HEK293 (cell line): ENCODE data around the gene NMRK2.

Experiments used
- CTCF ChIA-PET: fragments of 350-600 bp; formaldehyde crosslinking; extraction: SDS; loops from one replicate; lab custom pipeline; 2021; ENCODE audit warnings: antibody characterized with exemption; lab: Yijun Ruan, JAX
- POLR2A ChIA-PET: fragments of 300-600 bp; formaldehyde crosslinking; extraction: SDS; loops from one replicate; lab custom pipeline; 2020; ENCODE audit warnings: antibody characterized with exemption, inconsistent platforms; lab: Yijun Ruan, JAX
- H3K27ac ChIP-seq: fragments of 200-500 bp; sonication (Bioruptor generic); 2 replicates; pipeline ENCODE4 v1.5.1; 2014; ENCODE audit warnings: low read depth, low read length, control low read depth, inconsistent platforms; ENCODE audit errors: extremely low read depth
- H3K36me3 ChIP-seq, 2 experiments: fragments of 200-500 bp in 1 of 2; sonication (Bioruptor generic) in 1 of 2; 1 replicate in 1 of 2; 2 replicates in 1 of 2; pipeline ENCODE4 v1.5.1; 2014 to 2017; ENCODE audit warnings: inconsistent platforms in 2 of 2, low read length in 2 of 2; ENCODE audit not compliant: control insufficient read depth in 2 of 2, insufficient read depth in 1 of 2
- H3K4me1 ChIP-seq: fragments of 200-500 bp; sonication (Bioruptor generic); 2 replicates; pipeline ENCODE4 v1.5.1; 2014; ENCODE audit warnings: mild to moderate bottlenecking, low read length, inconsistent platforms; ENCODE audit not compliant: control insufficient read depth, insufficient read depth
- H3K4me3 ChIP-seq: 2 replicates; pipeline ENCODE4 v1.5.1; 2011; ENCODE audit warnings: low read depth, mild to moderate bottlenecking, control low read depth, low read length, moderate library complexity
- H3K9me3 ChIP-seq: fragments of 200-500 bp; sonication (Bioruptor generic); 2 replicates; pipeline ENCODE4 v1.5.1; 2014; ENCODE audit warnings: low read depth, low read length, inconsistent platforms; ENCODE audit not compliant: control insufficient read depth, insufficient read depth
- OVOL3 ChIP-seq: fragments of 450-650 bp; formaldehyde crosslinking; IDR thresholded peaks from 2 replicates; pipeline ENCODE4 v1.5.1; 2016; ENCODE audit warnings: missing biosample characterization, missing genetic modification characterization
- ZNF10 ChIP-seq: fragments of 450-650 bp; formaldehyde crosslinking; IDR thresholded peaks from 2 replicates; pipeline ENCODE4 v1.5.1; 2017; ENCODE audit warnings: missing biosample characterization, missing genetic modification characterization
- ZNF19 ChIP-seq: fragments of 450-650 bp; formaldehyde crosslinking; IDR thresholded peaks from 2 replicates; pipeline ENCODE4; 2016; ENCODE audit warnings: missing biosample characterization, missing genetic modification characterization, low read depth
- ZNF280D ChIP-seq: fragments of 450-650 bp; formaldehyde crosslinking; IDR thresholded peaks from 2 replicates; pipeline ENCODE4 v1.5.1; 2016; ENCODE audit warnings: missing biosample characterization, missing genetic modification characterization
- ZNF48 ChIP-seq: fragments of 450-650 bp; formaldehyde crosslinking; IDR thresholded peaks from 2 replicates; pipeline ENCODE4 v1.5.1; 2016; ENCODE audit warnings: missing biosample characterization, missing genetic modification characterization
- ZNF768 ChIP-seq: fragments of 450-650 bp; formaldehyde crosslinking; IDR thresholded peaks from 2 replicates; pipeline ENCODE4 v1.5.1; 2018; ENCODE audit warnings: missing biosample characterization, mild to moderate bottlenecking, missing genetic modification characterization
- ZNF776 ChIP-seq: fragments of 450-650 bp; formaldehyde crosslinking; IDR thresholded peaks from 2 replicates; pipeline ENCODE4 v1.5.0; 2017; ENCODE audit warnings: missing biosample characterization, missing genetic modification characterization, borderline replicate concordance
- ZNF791 ChIP-seq: fragments of 450-650 bp; formaldehyde crosslinking; IDR thresholded peaks from 2 replicates; pipeline ENCODE4 v1.5.1; 2016; ENCODE audit warnings: missing biosample characterization, missing genetic modification characterization
- ZNF792 ChIP-seq: fragments of 450-650 bp; formaldehyde crosslinking; IDR thresholded peaks from 2 replicates; pipeline ENCODE4 v1.5.1; 2016; ENCODE audit warnings: missing biosample characterization, missing genetic modification characterization
- TF ChIP-seq, protein P1 (sequence below): fragments of 450-650 bp; formaldehyde crosslinking; IDR thresholded peaks from 2 replicates; pipeline ENCODE4 v1.5.1; 2016; ENCODE audit warnings: missing biosample characterization, missing genetic modification characterization
- TF ChIP-seq, protein P2 (sequence below): fragments of 450-650 bp; formaldehyde crosslinking; IDR thresholded peaks from 2 replicates; pipeline ENCODE4 v1.5.1; 2016; ENCODE audit warnings: missing biosample characterization, missing genetic modification characterization
- TF ChIP-seq, protein P3 (sequence below): fragments of 450-650 bp; formaldehyde crosslinking; IDR thresholded peaks from 2 replicates; pipeline ENCODE4 v1.5.1; 2016; ENCODE audit warnings: missing biosample characterization, missing genetic modification characterization, borderline replicate concordance
- TF ChIP-seq, protein P4 (sequence below): fragments of 450-650 bp; formaldehyde crosslinking; IDR thresholded peaks from 2 replicates; pipeline ENCODE4 v1.5.1; 2016; ENCODE audit warnings: missing biosample characterization, missing genetic modification characterization
- TF ChIP-seq, protein P5 (sequence below): fragments of 450-650 bp; formaldehyde crosslinking; IDR thresholded peaks from 2 replicates; pipeline ENCODE4 v1.5.1; 2017; ENCODE audit warnings: missing biosample characterization, missing genetic modification characterization

Gene NMRK2

DNA sequence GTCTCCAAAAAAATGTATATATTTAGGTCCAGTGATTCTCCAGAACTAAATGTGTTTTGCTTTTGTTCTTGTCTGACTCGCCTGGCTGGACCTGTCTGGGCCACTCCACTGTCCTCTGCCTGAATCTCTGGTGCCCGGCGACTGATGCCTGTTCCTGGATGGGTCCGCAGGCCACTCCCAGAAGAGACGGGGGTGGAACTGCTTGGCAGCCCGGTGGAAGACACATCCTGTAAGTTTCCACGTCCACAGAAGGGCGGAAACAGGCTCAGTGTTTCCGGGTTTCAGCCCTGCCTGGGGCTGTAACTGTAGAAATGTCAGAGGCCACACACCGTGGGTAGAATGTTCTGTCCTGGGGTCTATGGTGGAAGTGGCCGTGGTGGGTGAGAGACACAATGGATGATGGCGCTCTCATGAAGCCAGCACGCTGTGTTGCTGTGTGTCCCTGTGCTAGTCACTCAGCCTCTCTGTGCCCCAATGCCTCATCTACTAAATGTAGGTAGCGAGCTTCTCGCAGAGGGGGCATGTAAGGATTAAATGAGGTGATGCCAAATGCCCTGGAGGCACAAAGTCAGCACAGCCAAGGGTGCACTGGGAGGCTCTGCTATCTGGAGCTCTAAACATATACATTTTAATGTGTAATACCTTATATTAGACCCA is 30.4 kb upstream of the NMRK2 start:
- H3K27ac ChIP-seq, result no peak overlapping the region
- CTCF ChIA-PET, result no interaction called here
- no peaks in the 10 kb centered on the region for H3K36me3 ChIP-seq
- H3K4me1 ChIP-seq, result no peaks in the 10 kb centered on the region
- no peak overlapping the region for H3K4me3 ChIP-seq
- TF ChIP-seq ZNF768 (tag by site-specific recombination) (peak; percentile 69; the same call in 1 of the 2 replicates), ZNF791 (tag by site-specific recombination) (no peak)
- TF ChIP-seq, protein P1, sequence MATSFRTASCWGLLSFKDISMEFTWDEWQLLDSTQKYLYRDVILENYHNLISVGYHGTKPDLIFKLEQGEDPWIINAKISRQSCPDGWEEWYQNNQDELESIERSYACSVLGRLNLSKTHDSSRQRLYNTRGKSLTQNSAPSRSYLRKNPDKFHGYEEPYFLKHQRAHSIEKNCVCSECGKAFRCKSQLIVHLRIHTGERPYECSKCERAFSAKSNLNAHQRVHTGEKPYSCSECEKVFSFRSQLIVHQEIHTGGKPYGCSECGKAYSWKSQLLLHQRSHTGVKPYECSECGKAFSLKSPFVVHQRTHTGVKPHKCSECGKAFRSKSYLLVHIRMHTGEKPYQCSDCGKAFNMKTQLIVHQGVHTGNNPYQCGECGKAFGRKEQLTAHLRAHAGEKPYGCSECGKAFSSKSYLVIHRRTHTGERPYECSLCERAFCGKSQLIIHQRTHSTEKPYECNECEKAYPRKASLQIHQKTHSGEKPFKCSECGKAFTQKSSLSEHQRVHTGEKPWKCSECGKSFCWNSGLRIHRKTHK, result no peak
- H3K9me3 ChIP-seq, result no peaks in the 10 kb centered on the region
- POLR2A ChIA-PET, result no interaction called here

- POLR2A ChIA-PET, result no interaction called here
- Histone ChIP-seq H3K4me1 (no peaks in the 10 kb centered on the region), H3K4me3 (no peak overlapping the region), H3K9me3 (no peaks in the 10 kb centered on the region), H3K27ac (no peak overlapping the region), H3K36me3 (no peaks in the 10 kb centered on the region)
- no peak for TF ChIP-seq ZNF776 (tag by site-specific recombination)
- TF ChIP-seq, protein P2, sequence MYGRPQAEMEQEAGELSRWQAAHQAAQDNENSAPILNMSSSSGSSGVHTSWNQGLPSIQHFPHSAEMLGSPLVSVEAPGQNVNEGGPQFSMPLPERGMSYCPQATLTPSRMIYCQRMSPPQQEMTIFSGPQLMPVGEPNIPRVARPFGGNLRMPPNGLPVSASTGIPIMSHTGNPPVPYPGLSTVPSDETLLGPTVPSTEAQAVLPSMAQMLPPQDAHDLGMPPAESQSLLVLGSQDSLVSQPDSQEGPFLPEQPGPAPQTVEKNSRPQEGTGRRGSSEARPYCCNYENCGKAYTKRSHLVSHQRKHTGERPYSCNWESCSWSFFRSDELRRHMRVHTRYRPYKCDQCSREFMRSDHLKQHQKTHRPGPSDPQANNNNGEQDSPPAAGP (tag by site-specific recombination), result no peak
- 0 out of 2 replicates have a peak, but pooled peaks have one; percentile 28 for TF ChIP-seq ZNF280D (tag by site-specific recombination)
- peak; percentile 99 for TF ChIP-seq ZNF10 (tag by site-specific recombination)
- CTCF ChIA-PET, result interaction anchor here (0.7 kb wide), 1 partner anchor 27 kb away, joined by 3 read pairs; no protein-coding TSS in a partner anchor
Measured at GRCh38 chr19:3904233-3904632, 28.6 kb upstream of the NMRK2 start.

- no peak overlapping the region for H3K4me3 ChIP-seq
- POLR2A ChIA-PET, result no interaction called here
- no peaks in the 10 kb centered on the region for H3K36me3 ChIP-seq
- no peaks in the 10 kb centered on the region for H3K9me3 ChIP-seq
- H3K27ac ChIP-seq, result no peak overlapping the region
- CTCF ChIA-PET, result no interaction called here
- no peaks in the 10 kb centered on the region for H3K4me1 ChIP-seq
- TF ChIP-seq, protein P3, sequence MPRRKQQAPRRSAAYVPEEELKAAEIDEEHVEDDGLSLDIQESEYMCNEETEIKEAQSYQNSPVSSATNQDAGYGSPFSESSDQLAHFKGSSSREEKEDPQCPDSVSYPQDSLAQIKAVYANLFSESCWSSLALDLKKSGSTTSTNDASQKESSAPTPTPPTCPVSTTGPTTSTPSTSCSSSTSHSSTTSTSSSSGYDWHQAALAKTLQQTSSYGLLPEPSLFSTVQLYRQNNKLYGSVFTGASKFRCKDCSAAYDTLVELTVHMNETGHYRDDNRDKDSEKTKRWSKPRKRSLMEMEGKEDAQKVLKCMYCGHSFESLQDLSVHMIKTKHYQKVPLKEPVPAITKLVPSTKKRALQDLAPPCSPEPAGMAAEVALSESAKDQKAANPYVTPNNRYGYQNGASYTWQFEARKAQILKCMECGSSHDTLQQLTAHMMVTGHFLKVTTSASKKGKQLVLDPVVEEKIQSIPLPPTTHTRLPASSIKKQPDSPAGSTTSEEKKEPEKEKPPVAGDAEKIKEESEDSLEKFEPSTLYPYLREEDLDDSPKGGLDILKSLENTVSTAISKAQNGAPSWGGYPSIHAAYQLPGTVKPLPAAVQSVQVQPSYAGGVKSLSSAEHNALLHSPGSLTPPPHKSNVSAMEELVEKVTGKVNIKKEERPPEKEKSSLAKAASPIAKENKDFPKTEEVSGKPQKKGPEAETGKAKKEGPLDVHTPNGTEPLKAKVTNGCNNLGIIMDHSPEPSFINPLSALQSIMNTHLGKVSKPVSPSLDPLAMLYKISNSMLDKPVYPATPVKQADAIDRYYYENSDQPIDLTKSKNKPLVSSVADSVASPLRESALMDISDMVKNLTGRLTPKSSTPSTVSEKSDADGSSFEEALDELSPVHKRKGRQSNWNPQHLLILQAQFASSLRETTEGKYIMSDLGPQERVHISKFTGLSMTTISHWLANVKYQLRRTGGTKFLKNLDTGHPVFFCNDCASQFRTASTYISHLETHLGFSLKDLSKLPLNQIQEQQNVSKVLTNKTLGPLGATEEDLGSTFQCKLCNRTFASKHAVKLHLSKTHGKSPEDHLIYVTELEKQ, result no peak
- TF ChIP-seq, protein P4, sequence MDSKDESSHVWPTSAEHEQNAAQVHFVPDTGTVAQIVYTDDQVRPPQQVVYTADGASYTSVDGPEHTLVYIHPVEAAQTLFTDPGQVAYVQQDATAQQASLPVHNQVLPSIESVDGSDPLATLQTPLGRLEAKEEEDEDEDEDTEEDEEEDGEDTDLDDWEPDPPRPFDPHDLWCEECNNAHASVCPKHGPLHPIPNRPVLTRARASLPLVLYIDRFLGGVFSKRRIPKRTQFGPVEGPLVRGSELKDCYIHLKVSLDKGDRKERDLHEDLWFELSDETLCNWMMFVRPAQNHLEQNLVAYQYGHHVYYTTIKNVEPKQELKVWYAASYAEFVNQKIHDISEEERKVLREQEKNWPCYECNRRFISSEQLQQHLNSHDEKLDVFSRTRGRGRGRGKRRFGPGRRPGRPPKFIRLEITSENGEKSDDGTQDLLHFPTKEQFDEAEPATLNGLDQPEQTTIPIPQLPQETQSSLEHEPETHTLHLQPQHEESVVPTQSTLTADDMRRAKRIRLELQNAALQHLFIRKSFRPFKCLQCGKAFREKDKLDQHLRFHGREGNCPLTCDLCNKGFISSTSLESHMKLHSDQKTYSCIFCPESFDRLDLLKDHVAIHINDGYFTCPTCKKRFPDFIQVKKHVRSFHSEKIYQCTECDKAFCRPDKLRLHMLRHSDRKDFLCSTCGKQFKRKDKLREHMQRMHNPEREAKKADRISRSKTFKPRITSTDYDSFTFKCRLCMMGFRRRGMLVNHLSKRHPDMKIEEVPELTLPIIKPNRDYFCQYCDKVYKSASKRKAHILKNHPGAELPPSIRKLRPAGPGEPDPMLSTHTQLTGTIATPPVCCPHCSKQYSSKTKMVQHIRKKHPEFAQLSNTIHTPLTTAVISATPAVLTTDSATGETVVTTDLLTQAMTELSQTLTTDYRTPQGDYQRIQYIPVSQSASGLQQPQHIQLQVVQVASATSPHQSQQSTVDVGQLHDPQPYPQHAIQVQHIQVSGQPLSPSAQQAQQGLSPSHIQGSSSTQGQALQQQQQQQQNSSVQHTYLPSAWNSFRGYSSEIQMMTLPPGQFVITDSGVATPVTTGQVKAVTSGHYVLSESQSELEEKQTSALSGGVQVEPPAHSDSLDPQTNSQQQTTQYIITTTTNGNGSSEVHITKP (tag by site-specific recombination), result no peak
- TF ChIP-seq ZNF19 (tag by site-specific recombination) (no peak), ZNF48 (tag by site-specific recombination) (no peak), OVOL3 (tag by site-specific recombination) (no peak), ZNF792 (no peak)
- TF ChIP-seq, protein P5, sequence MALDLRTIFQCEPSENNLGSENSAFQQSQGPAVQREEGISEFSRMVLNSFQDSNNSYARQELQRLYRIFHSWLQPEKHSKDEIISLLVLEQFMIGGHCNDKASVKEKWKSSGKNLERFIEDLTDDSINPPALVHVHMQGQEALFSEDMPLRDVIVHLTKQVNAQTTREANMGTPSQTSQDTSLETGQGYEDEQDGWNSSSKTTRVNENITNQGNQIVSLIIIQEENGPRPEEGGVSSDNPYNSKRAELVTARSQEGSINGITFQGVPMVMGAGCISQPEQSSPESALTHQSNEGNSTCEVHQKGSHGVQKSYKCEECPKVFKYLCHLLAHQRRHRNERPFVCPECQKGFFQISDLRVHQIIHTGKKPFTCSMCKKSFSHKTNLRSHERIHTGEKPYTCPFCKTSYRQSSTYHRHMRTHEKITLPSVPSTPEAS (tag by site-specific recombination), result no peak
Measured at GRCh38 chr19:3907626-3908265, 25.1 kb upstream of the NMRK2 start.
